OCI-LY1 (cell line): ENCODE data around the gene ERICH3.

ENCODE experiments used
- CTCF ChIP-seq: fragments of 200-600 bp; sonication (generic), shearing (Covaris generic); IDR thresholded peaks from 2 replicates; pipeline ENCODE4 v1.5.1; 2017; ENCODE audit warnings: mild to moderate bottlenecking, antibody characterized with exemption, low read length, moderate library complexity, mixed read lengths
- EZH2 ChIP-seq: fragments of 200-600 bp; sonication (generic), shearing (Covaris generic); IDR thresholded peaks from 2 replicates; pipeline ENCODE4 v1.8.0; 2017; ENCODE audit warnings: borderline replicate concordance, mixed run types, mild to moderate bottlenecking, antibody characterized with exemption, low read length, moderate library complexity, mixed read lengths

GRCh38 chr1:74571891-74572290, 101.7 kb downstream of the ERICH3 start:
- TF ChIP-seq CTCF (no peak), EZH2 (no peak)
